SJCRH30 (cell line): Measurements from ENCODE around the gene RAPGEFL1. TPM values are rescaled to one million over a fixed set of nuclear protein-coding genes. Genes with fewer than 3 reads are reported as not detected.
"Not testable (repeated sequence)": the region's sequence is repeated elsewhere in the genome, so short reads cannot be mapped to it uniquely, and the experiment has no call there.

ENCODE experiments used
- DNase-seq, 2 experiments: peaks; one replicate each; pipeline ENCODE4 v3.0.0-alpha.2; 2015 to 2020
- H3K27ac ChIP-seq: fragments of 250-450 bp; sonication (Bioruptor Pico); 2 replicates; pipeline ENCODE4 v1.5.1; 2020; ENCODE audit warnings: mild to moderate bottlenecking, moderate library complexity
- H3K27me3 ChIP-seq: fragments of 250-450 bp; sonication (Bioruptor Pico); 2 replicates; pipeline ENCODE4 v1.5.1; 2020; ENCODE audit warnings: mild to moderate bottlenecking, moderate library complexity
- H3K36me3 ChIP-seq: fragments of 250-450 bp; sonication (Bioruptor Pico); 2 replicates; pipeline ENCODE4 v1.5.1; 2020; ENCODE audit warnings: mild to moderate bottlenecking, moderate library complexity
- H3K4me1 ChIP-seq: fragments of 250-450 bp; sonication (Bioruptor Pico); 2 replicates; pipeline ENCODE4 v1.5.1; 2020; ENCODE audit warnings: mild to moderate bottlenecking, moderate library complexity
- H3K4me3 ChIP-seq: fragments of 250-450 bp; sonication (Bioruptor Pico); 2 replicates; pipeline ENCODE4 v1.5.1; 2020; ENCODE audit warnings: mild to moderate bottlenecking, moderate library complexity
- H3K9me3 ChIP-seq: fragments of 250-450 bp; sonication (Bioruptor Pico); replicated peaks from 2 replicates; pipeline ENCODE4 v1.5.1; 2020; ENCODE audit warnings: mild to moderate bottlenecking, moderate library complexity
- total RNA-seq: library from RNA; depleted of rRNA; stranded (reverse); fragments of >200 nt; shearing (Covaris generic); gene quantifications from 2 replicates; pipeline ENCODE4 v1.2.3, GENCODE V29; 2014

The RAPGEFL1 gene
- total RNA-seq, 1 experiment from 2014 or later: 2.7 TPM

GRCh38 chr17:40181205-40181604, 3.9 kb downstream of the RAPGEFL1 start:
- Histone ChIP-seq H3K4me1 (no peaks in the 10 kb centered on the region), H3K27ac (no peak overlapping the region), H3K36me3 (peaks cover 6% of the 10 kb centered on the region), H3K4me3 (no peak overlapping the region), H3K27me3 (no peaks in the 10 kb centered on the region), H3K9me3 (no peaks in the 10 kb centered on the region)
- DNase-seq: no peak

DNA sequence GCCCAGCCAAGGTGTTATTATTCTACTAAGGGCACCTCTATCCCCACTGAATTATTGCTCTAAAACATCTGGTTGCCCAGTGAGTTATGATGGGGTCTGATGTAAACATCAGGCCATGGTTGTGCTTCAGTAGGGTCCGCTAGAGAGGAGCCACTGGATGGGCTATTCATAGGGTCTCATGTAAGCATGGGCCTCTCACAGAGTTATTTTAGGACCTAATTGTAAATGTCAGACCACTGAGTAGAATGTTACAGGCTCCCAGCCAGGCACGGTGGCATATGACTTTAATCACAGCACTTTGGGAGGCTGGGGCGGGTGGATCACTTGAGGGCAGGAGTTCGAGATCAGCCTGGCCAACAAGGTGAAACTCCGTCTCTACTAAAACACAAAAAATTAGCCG, 5.3 kb downstream of the RAPGEFL1 start:
- Histone ChIP-seq H3K4me3 (no peak overlapping the region), H3K9me3 (no peaks in the 10 kb centered on the region), H3K27ac (no peak overlapping the region), H3K36me3 (no peaks in the 10 kb centered on the region), H3K27me3 (no peaks in the 10 kb centered on the region), H3K4me1 (no peaks in the 10 kb centered on the region)
- no peak for DNase-seq

DNA sequence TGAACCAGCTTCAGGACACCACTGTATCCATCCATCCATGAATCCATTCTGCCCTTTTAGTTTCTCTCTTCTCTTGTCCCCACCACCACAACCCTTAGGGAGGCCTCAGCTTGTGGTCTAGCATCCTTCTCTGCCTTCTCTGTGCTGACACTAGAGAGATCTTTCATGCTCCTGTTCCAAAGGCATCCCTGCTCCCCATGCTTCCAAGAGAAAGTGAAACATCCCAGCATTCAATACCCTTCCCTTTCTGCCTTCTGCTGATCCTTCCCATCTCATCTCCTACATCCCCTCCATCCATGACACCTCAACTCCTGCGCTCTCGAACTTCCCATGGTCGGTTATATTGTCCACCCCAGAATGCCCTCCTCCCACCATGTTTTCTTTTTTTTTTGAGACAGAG, 10.0 kb downstream of the RAPGEFL1 start:
- Histone ChIP-seq H3K27ac (no peak overlapping the region), H3K4me1 (no peaks in the 10 kb centered on the region), H3K4me3 (no peak overlapping the region), H3K27me3 (no peaks in the 10 kb centered on the region), H3K9me3 (no peaks in the 10 kb centered on the region), H3K36me3 (no peaks in the 10 kb centered on the region)
- DNase-seq: no peak

- H3K27me3 ChIP-seq: no peaks in the 10 kb centered on the region
- H3K36me3 ChIP-seq: no peaks in the 10 kb centered on the region
- no peak overlapping the region for H3K27ac ChIP-seq
- H3K9me3 ChIP-seq: no peaks in the 10 kb centered on the region
- no peak for DNase-seq
- no peak overlapping the region for H3K4me3 ChIP-seq
- no peaks in the 10 kb centered on the region for H3K4me1 ChIP-seq
Observed at GRCh38 chr17:40188694-40189093, 11.4 kb downstream of the RAPGEFL1 start.

GRCh38 chr17:40190197-40191021, 13.1 kb downstream of the RAPGEFL1 start:
- Histone ChIP-seq H3K4me3 (no peak overlapping the region), H3K36me3 (0 out of 2 replicates have a peak, but pooled peaks cover 2% of the 10 kb centered on the region), H3K4me1 (peaks cover 12% of the 10 kb centered on the region), H3K27ac (no peak overlapping the region), H3K27me3 (no peaks in the 10 kb centered on the region), H3K9me3 (no peaks in the 10 kb centered on the region)
- no peak for DNase-seq

- H3K27ac ChIP-seq: no peak overlapping the region
- DNase-seq: no peak
- H3K9me3 ChIP-seq: no peaks in the 10 kb centered on the region
- no peak overlapping the region for H3K4me3 ChIP-seq
- no peaks in the 10 kb centered on the region for H3K27me3 ChIP-seq
- 0 out of 2 replicates have a peak, but pooled peaks cover 2% of the 10 kb centered on the region for H3K36me3 ChIP-seq
- H3K4me1 ChIP-seq: peaks cover 12% of the 10 kb centered on the region
Observed at GRCh38 chr17:40191237-40192208, 14.3 kb downstream of the RAPGEFL1 start.

- Histone ChIP-seq H3K4me1 (peaks cover 12% of the 10 kb centered on the region), H3K9me3 (0 out of 2 replicates have a peak, but pooled peaks cover 3% of the 10 kb centered on the region), H3K27ac (no peak overlapping the region), H3K36me3 (0 out of 2 replicates have a peak, but pooled peaks cover 2% of the 10 kb centered on the region), H3K4me3 (no peak overlapping the region), H3K27me3 (no peaks in the 10 kb centered on the region)
- DNase-seq: no peak
Observed at GRCh38 chr17:40192961-40193360, 15.7 kb downstream of the RAPGEFL1 start.

DNA sequence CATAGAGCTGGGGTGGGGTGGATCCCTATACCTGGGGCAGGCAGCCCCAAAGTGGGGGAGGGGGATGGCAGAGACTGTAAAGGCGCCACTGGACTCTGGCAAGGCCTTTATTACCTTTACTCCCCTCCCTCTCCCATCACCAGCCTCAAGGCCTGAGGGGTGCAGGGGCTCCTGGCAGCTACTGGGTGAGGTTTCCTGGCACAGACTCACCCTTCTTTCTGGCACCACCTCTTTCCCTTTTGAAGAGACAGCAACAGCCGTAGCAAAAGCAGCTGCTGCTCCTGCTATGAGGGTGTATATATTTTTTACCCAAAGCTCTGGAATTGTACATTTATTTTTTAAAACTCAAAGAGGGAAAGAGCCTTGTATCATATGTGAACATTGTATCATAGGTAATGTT, 17.6 kb downstream of the RAPGEFL1 start:
- Histone ChIP-seq H3K36me3 (0 out of 2 replicates have a peak, but pooled peaks cover 2% of the 10 kb centered on the region), H3K4me3 (no peak overlapping the region), H3K9me3 (0 out of 2 replicates have a peak, but pooled peaks cover 3% of the 10 kb centered on the region), H3K27me3 (no peaks in the 10 kb centered on the region), H3K4me1 (peaks cover 12% of the 10 kb centered on the region), H3K27ac (peak overlapping the region; percentile 39; the same call in 1 of the 2 replicates)
- peak; percentile 27 to 46 for DNase-seq

- Histone ChIP-seq H3K27ac (no peak overlapping the region), H3K4me3 (no peak overlapping the region), H3K36me3 (0 out of 2 replicates have a peak, but pooled peaks cover 2% of the 10 kb centered on the region), H3K4me1 (peaks cover 12% of the 10 kb centered on the region), H3K9me3 (0 out of 2 replicates have a peak, but pooled peaks cover 3% of the 10 kb centered on the region), H3K27me3 (no peaks in the 10 kb centered on the region)
- DNase-seq: no peak
Observed at GRCh38 chr17:40197550-40197949, 20.3 kb downstream of the RAPGEFL1 start.

- H3K4me3 ChIP-seq, H3K27ac ChIP-seq, H3K9me3 ChIP-seq, H3K36me3 ChIP-seq, H3K27me3 ChIP-seq: not testable (repeated sequence)
- peaks cover 12% of the 10 kb centered on the region for H3K4me1 ChIP-seq
- DNase-seq: peak; percentile 22 to 46
Observed at GRCh38 chr17:40197965-40198456, 20.7 kb downstream of the RAPGEFL1 start.

DNA sequence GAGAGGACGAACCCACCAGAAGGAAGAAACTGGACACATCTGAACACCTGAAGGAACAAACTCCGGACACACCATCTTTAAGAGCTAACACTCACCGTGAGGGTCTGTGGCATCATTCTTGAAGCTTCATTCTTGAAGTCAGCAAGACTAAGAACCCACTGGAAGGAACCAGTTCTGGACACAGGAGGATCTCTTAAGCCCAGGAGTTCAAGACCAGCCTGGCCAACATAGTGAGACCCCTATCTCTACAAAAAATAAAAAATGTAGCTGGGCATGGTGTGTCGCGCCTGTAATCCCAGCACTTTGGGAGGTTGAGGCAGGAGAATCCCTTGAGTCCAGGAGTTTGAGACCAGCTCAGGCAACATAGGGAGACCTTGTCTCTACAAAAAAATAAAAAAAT, 21.3 kb downstream of the RAPGEFL1 start:
- Histone ChIP-seq H3K27me3 (no peaks in the 10 kb centered on the region), H3K4me3 (no peak overlapping the region), H3K27ac (no peak overlapping the region), H3K4me1 (peaks cover 12% of the 10 kb centered on the region), H3K9me3 (0 out of 2 replicates have a peak, but pooled peaks cover 3% of the 10 kb centered on the region), H3K36me3 (0 out of 2 replicates have a peak, but pooled peaks cover 2% of the 10 kb centered on the region)
- DNase-seq: no peak

GRCh38 chr17:40203131-40203530, 25.9 kb downstream of the RAPGEFL1 start:
- Histone ChIP-seq H3K4me3 (no peak overlapping the region), H3K36me3 (no peaks in the 10 kb centered on the region), H3K4me1 (no peaks in the 10 kb centered on the region)

GRCh38 chr17:40206193-40206592, 28.9 kb downstream of the RAPGEFL1 start:
- not testable (repeated sequence) for H3K27me3 ChIP-seq, H3K4me3 ChIP-seq, H3K4me1 ChIP-seq, H3K27ac ChIP-seq, H3K36me3 ChIP-seq, DNase-seq, H3K9me3 ChIP-seq

More at GRCh38 chr17:40203131-40203530, 25.9 kb downstream of the RAPGEFL1 start:
- H3K27me3 ChIP-seq: no peaks in the 10 kb centered on the region
- no peaks in the 10 kb centered on the region for H3K9me3 ChIP-seq
- DNase-seq: no peak
- no peak overlapping the region for H3K27ac ChIP-seq

DNA sequence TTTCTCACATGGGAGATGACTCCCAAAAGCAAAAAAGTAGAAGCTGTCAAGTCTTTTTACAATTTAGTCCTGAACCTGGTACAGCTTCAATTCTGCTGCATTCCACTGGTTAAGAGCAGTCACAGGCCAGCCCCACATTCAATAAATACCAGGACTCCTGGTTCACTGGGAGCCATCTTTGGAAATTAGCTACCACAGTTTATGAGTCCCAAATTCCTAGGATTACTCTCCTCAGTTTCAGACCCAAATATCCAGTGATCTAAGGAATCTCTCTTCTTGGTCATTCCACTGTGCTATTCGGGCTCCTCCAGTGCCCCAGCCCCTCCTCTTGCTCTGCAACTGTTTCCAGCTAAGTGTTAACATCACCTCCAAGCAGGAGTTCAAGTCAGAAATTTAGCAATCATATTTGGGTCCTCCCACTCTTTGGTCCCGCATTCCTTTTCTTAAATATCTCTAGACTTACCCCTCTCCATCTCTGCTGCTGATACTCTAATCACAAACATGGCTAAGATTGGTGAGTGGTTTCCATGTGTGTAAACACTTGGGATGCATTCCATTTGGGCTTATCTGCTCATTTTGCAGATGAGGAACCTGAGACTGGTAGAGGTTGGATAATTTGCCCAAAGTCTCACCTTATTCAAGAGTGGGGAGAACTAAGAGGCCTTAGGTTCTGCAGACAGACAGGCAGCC, 32.3 kb downstream of the RAPGEFL1 start:
- no peaks in the 10 kb centered on the region for H3K9me3 ChIP-seq
- no peak overlapping the region for H3K4me3 ChIP-seq
- no peaks in the 10 kb centered on the region for H3K27me3 ChIP-seq
- peaks cover 4% of the 10 kb centered on the region; the same call in 1 of the 2 replicates for H3K4me1 ChIP-seq
- H3K27ac ChIP-seq: no peak overlapping the region
- no peak for DNase-seq
- no peaks in the 10 kb centered on the region for H3K36me3 ChIP-seq
